Gastroesophageal sphincter (tissue), 3 donors: Measurements from ENCODE around the gene FAM72A.
"Not testable (repeated sequence)": the region's sequence is repeated elsewhere in the genome, so short reads cannot be mapped to it uniquely, and the experiment has no call there.

Source experiments
- CTCF ChIP-seq, 4 experiments: fragments of 200-600 bp in 2 of 4; fragments of 450-650 bp in 2 of 4; sonication (generic) in 1 of 4; IDR thresholded peaks; one replicate each; pipeline ENCODE4 v1.5.1; 2017 to 2019; ENCODE audit warnings: antibody characterized with exemption in 4 of 4, mild to moderate bottlenecking in 2 of 4, moderate library complexity in 2 of 4
- EP300 ChIP-seq: sonication (generic); formaldehyde crosslinking; IDR thresholded peaks from one replicate; pipeline ENCODE4 v1.6.1; 2017; ENCODE audit warnings: antibody characterized with exemption, mild to moderate bottlenecking
- POLR2AphosphoS5 ChIP-seq: sonication (generic); formaldehyde crosslinking; IDR thresholded peaks from one replicate; pipeline ENCODE4 v1.6.1; 2017; ENCODE audit warnings: antibody characterized with exemption

GRCh38 chr1:206178061-206178989, 24.3 kb downstream of the FAM72A start:
- TF ChIP-seq EP300; CTCF (IDR thresholded peaks at IDR 0.05); POLR2AphosphoS5: not testable (repeated sequence)
